GM12892 (cell line): ENCODE measurements around the gene TOMM6.

ENCODE experiments used
- DNase-seq: peaks from one replicate; pipeline ENCODE4 v3.0.0; 2011; ENCODE audit not compliant: insufficient read length
- FAIRE-seq: peaks from 2 replicates; lab custom pipeline; 2011; peaks lifted over from hg19 to GRCh38; lab: Jason Lieb, UNC
- POLR2A ChIP-seq: IDR thresholded peaks from 2 replicates; pipeline ENCODE4 v1.6.1; 2011; ENCODE audit warnings: low read depth, low read length, control low read depth
- POLR2AphosphoS5 ChIP-seq: IDR thresholded peaks from 2 replicates; pipeline ENCODE4 v1.6.1; 2011; ENCODE audit warnings: low read depth, low read length, control low read depth
- TAF1 ChIP-seq: IDR thresholded peaks from 2 replicates; pipeline ENCODE4 v1.6.1; 2011; ENCODE audit warnings: low read depth, mild to moderate bottlenecking, control low read depth, low read length, borderline replicate concordance

TOMM6 gene

GRCh38 chr6:41815587-41815986, 28.1 kb downstream of the TOMM6 start:
- TF ChIP-seq TAF1 (no peak), POLR2AphosphoS5 (no peak), POLR2A (no peak)
- FAIRE-seq (no peak), DNase-seq (no peak)

- TF ChIP-seq TAF1: no peak
- TF ChIP-seq POLR2A: no peak
- TF ChIP-seq POLR2AphosphoS5: no peak
- DNase-seq (no peak), FAIRE-seq (no peak)
Measured at GRCh38 chr6:41818271-41819054, 31.0 kb downstream of the TOMM6 start.

DNA sequence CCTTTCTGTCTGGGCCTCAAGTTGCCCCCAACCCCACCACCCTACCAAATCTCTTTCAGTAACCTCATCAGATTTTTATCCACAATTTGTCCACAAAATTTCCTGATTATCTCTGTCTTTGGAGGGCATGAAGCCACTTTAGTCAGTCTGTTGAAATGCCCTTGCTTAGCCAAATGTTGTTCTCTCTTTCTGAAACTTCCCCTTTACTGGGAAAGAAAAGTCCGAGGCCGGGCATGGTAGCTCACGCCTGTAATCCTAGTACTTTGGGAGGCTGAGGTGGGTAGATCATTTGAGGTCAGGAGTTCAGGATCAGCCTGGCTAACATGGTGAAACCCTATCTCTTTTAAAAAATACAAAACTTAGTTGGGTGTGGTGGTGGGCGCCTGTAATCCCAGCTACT, 33.8 kb downstream of the TOMM6 start:
- no peak for TF ChIP-seq TAF1
- no peak for TF ChIP-seq POLR2A
- TF ChIP-seq POLR2AphosphoS5: no peak
- DNase-seq (no peak), FAIRE-seq (no peak)

DNA sequence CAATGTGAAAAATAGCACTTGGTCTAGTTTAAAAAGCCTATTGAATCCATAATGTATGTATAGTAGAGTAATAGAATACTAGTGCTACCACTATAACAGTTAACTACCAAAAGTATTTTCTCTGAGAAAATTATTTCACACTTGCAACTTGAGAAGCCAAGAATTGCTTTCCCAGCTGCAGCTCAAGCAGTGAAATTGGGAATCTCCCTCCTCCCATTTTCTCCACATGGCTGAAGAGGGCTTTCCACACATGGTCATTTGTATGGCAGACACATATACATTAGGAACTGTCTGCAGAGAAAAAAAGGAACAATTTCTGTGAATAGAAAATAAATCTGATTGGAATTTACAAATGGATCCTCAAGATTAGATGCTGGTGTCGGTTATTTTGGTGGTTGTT, 34.5 kb downstream of the TOMM6 start:
- DNase-seq (no peak), FAIRE-seq (no peak)
- TF ChIP-seq POLR2AphosphoS5: no peak
- no peak for TF ChIP-seq TAF1
- no peak for TF ChIP-seq POLR2A

GRCh38 chr6:41823178-41823577, 35.7 kb downstream of the TOMM6 start:
- DNase-seq: no peak
- no peak for TF ChIP-seq POLR2A
- TF ChIP-seq TAF1: no peak
- TF ChIP-seq POLR2AphosphoS5: no peak
- FAIRE-seq: no peak

GRCh38 chr6:41824571-41825569, 37.4 kb downstream of the TOMM6 start:
- DNase-seq: no peak
- TF ChIP-seq POLR2A (no peak), TAF1 (no peak), POLR2AphosphoS5 (no peak)
- no peak for FAIRE-seq

GRCh38 chr6:41826343-41827022, 39.0 kb downstream of the TOMM6 start:
- DNase-seq (no peak), FAIRE-seq (no peak)
- no peak for TF ChIP-seq POLR2A
- no peak for TF ChIP-seq POLR2AphosphoS5
- TF ChIP-seq TAF1: no peak

DNA sequence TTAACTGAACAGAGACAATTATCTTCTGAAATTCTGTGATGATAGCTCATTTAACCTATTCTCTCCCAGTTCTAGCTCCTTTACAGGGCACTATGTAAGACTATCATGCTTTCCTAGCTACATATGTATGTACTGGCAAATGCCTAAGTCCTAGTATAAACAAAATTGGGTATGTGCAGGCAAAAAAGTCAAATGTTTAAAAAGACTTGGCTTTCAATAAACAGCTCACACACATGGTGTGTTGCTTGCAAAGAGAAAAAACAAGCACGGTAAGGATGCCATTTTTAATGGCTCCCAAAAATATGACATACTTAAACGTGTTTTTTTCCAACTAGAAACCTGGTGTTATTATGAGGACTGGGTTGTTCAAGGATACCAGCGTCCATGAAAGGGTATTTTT, 44.8 kb downstream of the TOMM6 start:
- FAIRE-seq: no peak
- TF ChIP-seq POLR2A: no peak
- DNase-seq: no peak

GRCh38 chr6:41836022-41836659, 48.6 kb downstream of the TOMM6 start:
- no peak for DNase-seq
- no peak for FAIRE-seq
- TF ChIP-seq TAF1 (no peak), POLR2A (no peak), POLR2AphosphoS5 (no peak)

- no peak for TF ChIP-seq TAF1
- TF ChIP-seq POLR2AphosphoS5: no peak
- no peak for TF ChIP-seq POLR2A
- DNase-seq (no peak), FAIRE-seq (no peak)
Measured at GRCh38 chr6:41836660-41837052, 49.2 kb downstream of the TOMM6 start.
